Uterus (tissue), 2 donors: Measurements from ENCODE around the gene ECD.

Experiments
- CTCF ChIP-seq, 4 experiments: fragments of 200-600 bp in 2 of 4; fragments of 450-650 bp in 2 of 4; sonication (generic) in 2 of 4; IDR thresholded peaks; one replicate each; pipeline ENCODE4 v1.5.1; 2016 to 2019; ENCODE audit warnings: antibody characterized with exemption in 4 of 4, mild to moderate bottlenecking in 2 of 4, moderate library complexity in 1 of 4
- POLR2A ChIP-seq, 2 donors: fragments of 450-650 bp; IDR thresholded peaks; one replicate each; pipeline ENCODE4 v1.6.1; 2016; ENCODE audit warnings: antibody characterized with exemption in 2 of 2, mild to moderate bottlenecking in 1 of 2, moderate library complexity in 1 of 2

GRCh38 chr10:73190188-73190587, 22.4 kb upstream of the ECD start:
- no peak for TF ChIP-seq POLR2A (IDR thresholded peaks at IDR 0.05)
- no peak for TF ChIP-seq CTCF (IDR thresholded peaks at IDR 0.05)
